Ovary (tissue), 3 donors: Measurements from ENCODE around the gene BOK.

Experiments used
- CTCF ChIP-seq, 3 donors: fragments of 450-650 bp in 2 of 3; fragments of 200-600 bp in 1 of 3; IDR thresholded peaks; one replicate each; pipeline versions ENCODE4 v1.5.1 to v1.8.0; 2016 to 2022; ENCODE audit warnings: antibody characterized with exemption in 3 of 3, mild to moderate bottlenecking in 1 of 3
- POLR2A ChIP-seq: fragments of 450-650 bp; IDR thresholded peaks from one replicate; pipeline ENCODE4 v1.6.1; 2017; ENCODE audit warnings: antibody characterized with exemption, mild to moderate bottlenecking, moderate library complexity
- donor health status: DM: no; HTN: no; CAD: no.

- TF ChIP-seq CTCF (IDR thresholded peaks at IDR 0.05), result no peak
- TF ChIP-seq POLR2A, result no peak
Observed at GRCh38 chr2:241559323-241560161, 997 bp downstream of the BOK start.
